Measurements from ENCODE around the gene PCDHGA1. TPM values are rescaled to one million over a fixed set of nuclear protein-coding genes. Genes with fewer than 3 reads are reported as not detected.

PCDHGA1 gene
- total and polyA plus RNA-seq, 12 donors: 0.09 to 0.96 (median 0.30) TPM

DNA sequence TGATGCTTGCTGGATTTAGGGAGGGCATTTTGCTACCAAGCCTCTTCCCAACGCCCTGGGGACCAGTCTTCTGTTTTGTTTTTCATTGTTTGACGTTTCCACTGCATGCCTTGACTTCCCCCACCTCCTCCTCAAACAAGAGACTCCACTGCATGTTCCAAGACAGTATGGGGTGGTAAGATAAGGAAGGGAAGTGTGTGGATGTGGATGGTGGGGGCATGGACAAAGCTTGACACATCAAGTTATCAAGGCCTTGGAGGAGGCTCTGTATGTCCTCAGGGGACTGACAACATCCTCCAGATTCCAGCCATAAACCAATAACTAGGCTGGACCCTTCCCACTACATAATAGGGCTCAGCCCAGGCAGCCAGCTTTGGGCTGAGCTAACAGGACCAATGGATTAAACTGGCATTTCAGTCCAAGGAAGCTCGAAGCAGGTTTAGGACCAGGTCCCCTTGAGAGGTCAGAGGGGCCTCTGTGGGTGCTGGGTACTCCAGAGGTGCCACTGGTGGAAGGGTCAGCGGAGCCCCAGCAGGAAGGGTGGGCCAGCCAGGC, 181.5 kb downstream of the PCDHGA1 start:
- WGBS, 4 donors: 65 to 72% (median 69%) methylated on average over 4 of the region's 4 CpGs
- intact Hi-C loops (cut with DNase I): no loop called here
- peaks cover 30 to 57% of the 10 kb centered on the region in 2 donors for H3K4me1 ChIP-seq (replicated peaks in 1 of 2)
- no peak for DNase-seq
- H3K36me3 ChIP-seq (replicated peaks in 1 of 2): peaks cover 0 to 29% of the 10 kb centered on the region in 2 donors
- TF ChIP-seq POLR2A (IDR thresholded peaks at IDR 0.05): no peak
- TF ChIP-seq CTCF (IDR thresholded peaks at IDR 0.05): no peak
- H3K27ac ChIP-seq: peak overlapping the region; percentile 88 to 99 (median 93)
- H3K9me3 ChIP-seq (replicated peaks in 1 of 3): no peaks in the 10 kb centered on the region
- H3K27me3 ChIP-seq: no peaks in the 10 kb centered on the region
- peak overlapping the region in 1 of 4 donors; percentile 54 for H3K4me3 ChIP-seq

DNA sequence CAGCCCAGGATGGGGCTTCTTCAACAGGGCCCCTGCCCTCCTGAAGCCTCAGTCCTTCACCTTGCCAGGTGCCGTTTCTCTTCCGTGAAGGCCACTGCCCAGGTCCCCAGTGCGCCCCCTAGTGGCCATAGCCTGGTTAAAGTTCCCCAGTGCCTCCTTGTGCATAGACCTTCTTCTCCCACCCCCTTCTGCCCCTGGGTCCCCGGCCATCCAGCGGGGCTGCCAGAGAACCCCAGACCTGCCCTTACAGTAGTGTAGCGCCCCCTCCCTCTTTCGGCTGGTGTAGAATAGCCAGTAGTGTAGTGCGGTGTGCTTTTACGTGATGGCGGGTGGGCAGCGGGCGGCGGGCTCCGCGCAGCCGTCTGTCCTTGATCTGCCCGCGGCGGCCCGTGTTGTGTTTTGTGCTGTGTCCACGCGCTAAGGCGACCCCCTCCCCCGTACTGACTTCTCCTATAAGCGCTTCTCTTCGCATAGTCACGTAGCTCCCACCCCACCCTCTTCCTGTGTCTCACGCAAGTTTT, 182.1 kb downstream of the PCDHGA1 start:
- WGBS, 4 donors: 2 to 6% (median 3%) methylated on average over 15 to 28 of the region's 28 CpGs
- TF ChIP-seq POLR2A (IDR thresholded peaks at IDR 0.05) (peak in 1 of 2 donors; percentile 41), CTCF (IDR thresholded peaks at IDR 0.05) (peak; percentile 87 to 97 (median 94))
- DNase-seq: peak; percentile 87 to 98 (median 93)
- Histone ChIP-seq H3K27me3 (no peaks in the 10 kb centered on the region), H3K4me1 (replicated peaks in 1 of 2) (peaks cover 30 to 54% of the 10 kb centered on the region in 2 donors), H3K27ac (peak overlapping the region; percentile 88 to 99 (median 93)), H3K4me3 (peak overlapping the region in 2 of 4 donors; percentile 52 to 54), H3K9me3 (replicated peaks in 1 of 3) (no peaks in the 10 kb centered on the region), H3K36me3 (replicated peaks in 1 of 2) (peaks cover 0 to 28% of the 10 kb centered on the region in 2 donors)
- intact Hi-C loops (cut with DNase I): no loop called here

DNA sequence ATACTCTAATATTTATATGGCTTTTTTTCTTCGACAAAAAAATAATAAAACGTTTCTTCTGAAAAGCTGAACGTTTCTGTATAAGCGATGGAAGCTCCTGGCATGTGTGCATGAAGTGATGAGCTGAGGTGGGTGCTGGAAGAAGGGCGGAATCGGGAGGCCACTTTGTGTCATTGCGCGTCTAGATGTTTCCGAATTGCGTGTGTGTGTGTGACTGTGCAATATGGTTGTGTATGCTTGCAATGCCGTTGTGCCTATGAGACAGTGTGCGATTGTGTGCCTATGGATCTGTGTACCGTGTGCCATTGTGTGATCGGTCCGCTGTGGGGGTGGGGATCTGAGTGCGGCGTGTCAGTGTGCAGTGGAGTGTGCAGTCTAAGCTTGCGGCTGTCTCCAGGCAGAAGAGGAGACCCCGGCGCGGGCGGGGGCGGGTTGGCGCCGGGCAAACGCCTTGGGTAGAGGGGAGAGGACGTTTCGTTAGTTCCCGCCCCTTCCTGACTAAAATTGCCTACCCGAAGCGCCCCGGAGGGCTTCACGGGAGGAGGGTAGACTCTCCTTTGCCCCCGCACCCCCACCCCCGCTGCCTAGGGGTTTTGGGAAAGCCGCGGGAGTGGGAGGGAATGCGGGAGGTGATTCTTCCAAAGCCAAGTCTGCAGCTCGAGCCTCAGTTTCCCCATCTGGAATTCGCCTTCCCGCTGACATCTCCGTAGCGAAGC, 182.8 kb downstream of the PCDHGA1 start:
- intact Hi-C loops (cut with DNase I): no loop called here
- peak overlapping the region; percentile 16 to 54 (median 44) for H3K4me3 ChIP-seq
- TF ChIP-seq CTCF (IDR thresholded peaks at IDR 0.05) (no peak), POLR2A (IDR thresholded peaks at IDR 0.05) (no peak)
- 0 to 2% (median 1%) methylated on average over 32 to 43 of the region's 43 CpGs for whole genome bisulfite sequencing, 4 donors
- peaks cover 30 to 48% of the 10 kb centered on the region in 2 donors for H3K4me1 ChIP-seq (replicated peaks in 1 of 2)
- H3K27ac ChIP-seq: peak overlapping the region; percentile 88 to 99 (median 93)
- peaks cover 0 to 28% of the 10 kb centered on the region in 2 donors for H3K36me3 ChIP-seq (replicated peaks in 1 of 2)
- H3K9me3 ChIP-seq (replicated peaks in 1 of 3): no peaks in the 10 kb centered on the region
- no peaks in the 10 kb centered on the region for H3K27me3 ChIP-seq
- peak; percentile 67 to 86 (median 74) for DNase-seq

DNA sequence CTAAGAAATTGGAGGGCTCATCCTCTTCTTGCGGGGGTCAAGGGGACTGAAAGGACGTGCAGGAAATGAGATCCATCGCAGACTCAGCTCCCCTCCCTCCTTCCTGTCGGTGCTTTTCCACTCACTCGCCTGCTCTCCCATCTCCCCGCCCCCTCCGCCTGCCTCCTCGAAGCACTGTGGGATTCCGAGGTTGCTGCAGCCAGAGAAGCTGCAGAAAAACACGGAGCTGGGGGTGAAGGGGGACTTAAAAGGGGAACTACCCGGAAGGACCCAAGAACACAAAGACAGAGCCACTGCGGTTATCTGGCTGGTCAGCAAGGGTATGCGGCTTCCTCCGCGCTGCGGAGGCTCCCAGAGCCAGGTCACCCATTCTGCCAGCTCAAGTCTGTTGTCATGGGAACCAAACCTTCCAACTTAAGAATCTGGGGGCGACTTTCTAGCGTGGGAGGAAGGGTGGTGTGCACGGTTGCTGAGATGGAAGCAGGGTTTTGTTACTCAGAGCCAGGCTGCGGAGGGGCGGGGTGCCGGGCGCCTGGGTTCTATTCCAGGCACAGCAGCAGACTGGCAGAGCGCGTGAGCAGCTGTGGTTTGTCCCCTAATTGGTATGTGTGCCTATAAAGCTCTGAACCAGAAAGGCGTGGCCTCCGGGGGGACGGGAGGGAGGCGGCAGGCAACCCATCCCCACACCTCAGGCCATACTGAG, 183.5 kb downstream of the PCDHGA1 start:
- Histone ChIP-seq H3K27me3 (no peaks in the 10 kb centered on the region), H3K9me3 (replicated peaks in 1 of 3) (no peaks in the 10 kb centered on the region), H3K4me3 (peak overlapping the region; percentile 16 to 54 (median 44)), H3K36me3 (replicated peaks in 1 of 2) (peaks cover 0 to 29% of the 10 kb centered on the region in 2 donors), H3K4me1 (replicated peaks in 1 of 2) (peaks cover 24 to 41% of the 10 kb centered on the region in 2 donors), H3K27ac (peak overlapping the region; percentile 88 to 99 (median 93))
- peak; percentile 88 to 96 (median 92) for DNase-seq
- intact Hi-C loops (cut with DNase I): no loop called here
- WGBS, 4 donors: 2 to 5% (median 4%) methylated on average over 27 to 29 of the region's 29 CpGs
- TF ChIP-seq CTCF (IDR thresholded peaks at IDR 0.05) (no peak), POLR2A (IDR thresholded peaks at IDR 0.05) (peak; percentile 49 to 69)
